HepG2 (cell line): ENCODE data around the gene NOXA1.

ENCODE experiments used
- ATF7 ChIP-seq, 2 experiments: fragments of 450-650 bp in 1 of 2; sonication (generic) in 1 of 2; formaldehyde crosslinking in 1 of 2; IDR thresholded peaks; 2 replicates each; pipeline versions ENCODE4 v1.4.0 to v1.6.1; 2016 to 2020; ENCODE audit warnings: antibody characterized with exemption in 1 of 2, mild to moderate bottlenecking in 1 of 2, missing genetic modification reagents in 1 of 2
- KDM1A ChIP-seq: IDR thresholded peaks from 2 replicates; pipeline ENCODE4 v1.6.1; 2016; ENCODE audit warnings: missing compliant biosample characterization
- POLR2A ChIP-seq, 2 experiments: IDR thresholded peaks; 2 replicates each; pipeline ENCODE4 v1.6.1; 2011; ENCODE audit warnings: low read depth in 2 of 2, low read length in 2 of 2, mild to moderate bottlenecking in 1 of 2, moderate library complexity in 1 of 2; ENCODE audit not compliant: insufficient read depth in 1 of 2
- RFX5 ChIP-seq: IDR thresholded peaks from 2 replicates; pipeline ENCODE4 v1.6.1; 2011; ENCODE audit warnings: low read depth, low read length, improper control_type of control experiment
- SMC3 ChIP-seq: IDR thresholded peaks from 2 replicates; pipeline ENCODE4 v1.6.1; 2011; ENCODE audit warnings: low read length, improper control_type of control experiment
- STAT5B ChIP-seq: sonication (generic); formaldehyde crosslinking; IDR thresholded peaks from 2 replicates; pipeline ENCODE4 v1.4.0; 2020; ENCODE audit warnings: missing genetic modification reagents
- THYN1 ChIP-seq: sonication (generic); formaldehyde crosslinking; IDR thresholded peaks from 2 replicates; pipeline ENCODE4 v1.8.1; 2023; ENCODE audit warnings: low read depth, mild to moderate bottlenecking, moderate library complexity, missing genetic modification reagents, borderline replicate concordance
- ZNF274 ChIP-seq: sonication (generic); formaldehyde crosslinking; IDR thresholded peaks from 2 replicates; pipeline ENCODE4 v1.5.1; 2020; ENCODE audit warnings: mild to moderate bottlenecking, missing genetic modification reagents
- ZNF282 ChIP-seq: fragments of 450-650 bp; IDR thresholded peaks from 2 replicates; pipeline ENCODE4 v1.6.1; 2018; ENCODE audit not compliant: partially characterized antibody
- TF ChIP-seq, protein P1 (sequence below): sonication (generic); formaldehyde crosslinking; IDR thresholded peaks from 2 replicates; pipeline ENCODE4 v1.4.0; 2020; ENCODE audit warnings: missing genetic modification reagents
- TF ChIP-seq, protein P2 (sequence below): sonication (generic); formaldehyde crosslinking; IDR thresholded peaks from 2 replicates; pipeline ENCODE4 v1.5.0; 2020; ENCODE audit warnings: missing genetic modification reagents
- TF ChIP-seq, protein P3 (sequence below): sonication (generic); formaldehyde crosslinking; IDR thresholded peaks from 2 replicates; pipeline ENCODE4 v1.5.0; 2020; ENCODE audit warnings: mild to moderate bottlenecking, missing genetic modification reagents
- TF ChIP-seq, protein P4 (sequence below): IDR thresholded peaks from 2 replicates; pipeline ENCODE4 v1.6.1; 2012; ENCODE audit warnings: inconsistent platforms

DNA sequence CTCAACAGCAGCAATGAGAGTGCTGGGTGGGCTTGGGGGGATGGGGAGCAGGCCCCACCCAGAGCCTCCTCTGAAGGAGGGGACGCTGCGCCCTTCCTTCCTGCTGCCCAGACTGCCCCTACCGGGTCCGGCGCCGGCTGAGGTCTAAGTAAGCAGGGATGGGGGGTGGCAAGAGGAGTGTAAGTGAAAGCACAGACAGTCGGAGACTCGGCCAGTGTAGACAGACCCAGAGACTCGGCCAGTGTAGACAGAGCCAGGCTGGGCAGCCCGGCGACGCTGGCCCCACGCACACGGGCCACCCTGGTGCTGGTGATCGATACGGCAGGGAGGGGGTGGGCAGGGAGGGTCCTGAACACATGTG lies 25.4 kb downstream of the NOXA1 start:
- TF ChIP-seq RFX5 (no peak), ATF7 (IDR thresholded peaks at IDR 0.05) (no peak), ATF7 (CRISPR knock-in tag; IDR thresholded peaks at IDR 0.05) (no peak), KDM1A (CRISPR knock-in tag) (no peak), THYN1 (CRISPR knock-in tag) (no peak), POLR2A (IDR thresholded peaks at IDR 0.05; ENCODE audit: insufficient read depth in 1 of 2, low read depth in 2 of 2, low read length in 2 of 2) (no peak), STAT5B (no peak), SMC3 (no peak), ZNF274 (CRISPR knock-in tag) (no peak), ZNF282 (no peak)
- TF ChIP-seq, protein P1, sequence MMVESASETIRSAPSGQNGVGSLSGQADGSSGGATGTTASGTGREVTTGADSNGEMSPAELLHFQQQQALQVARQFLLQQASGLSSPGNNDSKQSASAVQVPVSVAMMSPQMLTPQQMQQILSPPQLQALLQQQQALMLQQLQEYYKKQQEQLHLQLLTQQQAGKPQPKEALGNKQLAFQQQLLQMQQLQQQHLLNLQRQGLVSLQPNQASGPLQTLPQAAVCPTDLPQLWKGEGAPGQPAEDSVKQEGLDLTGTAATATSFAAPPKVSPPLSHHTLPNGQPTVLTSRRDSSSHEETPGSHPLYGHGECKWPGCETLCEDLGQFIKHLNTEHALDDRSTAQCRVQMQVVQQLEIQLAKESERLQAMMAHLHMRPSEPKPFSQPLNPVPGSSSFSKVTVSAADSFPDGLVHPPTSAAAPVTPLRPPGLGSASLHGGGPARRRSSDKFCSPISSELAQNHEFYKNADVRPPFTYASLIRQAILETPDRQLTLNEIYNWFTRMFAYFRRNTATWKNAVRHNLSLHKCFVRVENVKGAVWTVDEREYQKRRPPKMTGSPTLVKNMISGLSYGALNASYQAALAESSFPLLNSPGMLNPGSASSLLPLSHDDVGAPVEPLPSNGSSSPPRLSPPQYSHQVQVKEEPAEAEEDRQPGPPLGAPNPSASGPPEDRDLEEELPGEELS (CRISPR knock-in tag), result no peak
- TF ChIP-seq, protein P2, sequence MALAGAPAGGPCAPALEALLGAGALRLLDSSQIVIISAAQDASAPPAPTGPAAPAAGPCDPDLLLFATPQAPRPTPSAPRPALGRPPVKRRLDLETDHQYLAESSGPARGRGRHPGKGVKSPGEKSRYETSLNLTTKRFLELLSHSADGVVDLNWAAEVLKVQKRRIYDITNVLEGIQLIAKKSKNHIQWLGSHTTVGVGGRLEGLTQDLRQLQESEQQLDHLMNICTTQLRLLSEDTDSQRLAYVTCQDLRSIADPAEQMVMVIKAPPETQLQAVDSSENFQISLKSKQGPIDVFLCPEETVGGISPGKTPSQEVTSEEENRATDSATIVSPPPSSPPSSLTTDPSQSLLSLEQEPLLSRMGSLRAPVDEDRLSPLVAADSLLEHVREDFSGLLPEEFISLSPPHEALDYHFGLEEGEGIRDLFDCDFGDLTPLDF (CRISPR knock-in tag), result no peak
- TF ChIP-seq, protein P3, sequence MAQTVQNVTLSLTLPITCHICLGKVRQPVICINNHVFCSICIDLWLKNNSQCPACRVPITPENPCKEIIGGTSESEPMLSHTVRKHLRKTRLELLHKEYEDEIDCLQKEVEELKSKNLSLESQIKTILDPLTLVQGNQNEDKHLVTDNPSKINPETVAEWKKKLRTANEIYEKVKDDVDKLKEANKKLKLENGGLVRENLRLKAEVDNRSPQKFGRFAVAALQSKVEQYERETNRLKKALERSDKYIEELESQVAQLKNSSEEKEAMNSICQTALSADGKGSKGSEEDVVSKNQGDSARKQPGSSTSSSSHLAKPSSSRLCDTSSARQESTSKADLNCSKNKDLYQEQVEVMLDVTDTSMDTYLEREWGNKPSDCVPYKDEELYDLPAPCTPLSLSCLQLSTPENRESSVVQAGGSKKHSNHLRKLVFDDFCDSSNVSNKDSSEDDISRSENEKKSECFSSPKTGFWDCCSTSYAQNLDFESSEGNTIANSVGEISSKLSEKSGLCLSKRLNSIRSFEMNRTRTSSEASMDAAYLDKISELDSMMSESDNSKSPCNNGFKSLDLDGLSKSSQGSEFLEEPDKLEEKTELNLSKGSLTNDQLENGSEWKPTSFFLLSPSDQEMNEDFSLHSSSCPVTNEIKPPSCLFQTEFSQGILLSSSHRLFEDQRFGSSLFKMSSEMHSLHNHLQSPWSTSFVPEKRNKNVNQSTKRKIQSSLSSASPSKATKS (CRISPR knock-in tag), result no peak
- TF ChIP-seq, protein P4, sequence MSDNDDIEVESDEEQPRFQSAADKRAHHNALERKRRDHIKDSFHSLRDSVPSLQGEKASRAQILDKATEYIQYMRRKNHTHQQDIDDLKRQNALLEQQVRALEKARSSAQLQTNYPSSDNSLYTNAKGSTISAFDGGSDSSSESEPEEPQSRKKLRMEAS, result no peak
